HL-60 (cell line): ENCODE data around the gene SP100.

Experiments
- POLR2AphosphoS5 ChIP-seq: IDR thresholded peaks from 2 replicates; pipeline ENCODE4 v1.6.1; 2012; ENCODE audit warnings: low read depth
- REST ChIP-seq: IDR thresholded peaks from 2 replicates; pipeline ENCODE4 v1.6.1; 2012; ENCODE audit warnings: low read depth; ENCODE audit not compliant: insufficient replicate concordance
- TF ChIP-seq, protein P1 (sequence below): IDR thresholded peaks from one replicate; pipeline ENCODE4 v1.5.1; 2011; ENCODE audit warnings: low read length, control low read depth, inconsistent platforms; ENCODE audit not compliant: insufficient read depth

- no peak for TF ChIP-seq POLR2AphosphoS5
- TF ChIP-seq, protein P1, sequence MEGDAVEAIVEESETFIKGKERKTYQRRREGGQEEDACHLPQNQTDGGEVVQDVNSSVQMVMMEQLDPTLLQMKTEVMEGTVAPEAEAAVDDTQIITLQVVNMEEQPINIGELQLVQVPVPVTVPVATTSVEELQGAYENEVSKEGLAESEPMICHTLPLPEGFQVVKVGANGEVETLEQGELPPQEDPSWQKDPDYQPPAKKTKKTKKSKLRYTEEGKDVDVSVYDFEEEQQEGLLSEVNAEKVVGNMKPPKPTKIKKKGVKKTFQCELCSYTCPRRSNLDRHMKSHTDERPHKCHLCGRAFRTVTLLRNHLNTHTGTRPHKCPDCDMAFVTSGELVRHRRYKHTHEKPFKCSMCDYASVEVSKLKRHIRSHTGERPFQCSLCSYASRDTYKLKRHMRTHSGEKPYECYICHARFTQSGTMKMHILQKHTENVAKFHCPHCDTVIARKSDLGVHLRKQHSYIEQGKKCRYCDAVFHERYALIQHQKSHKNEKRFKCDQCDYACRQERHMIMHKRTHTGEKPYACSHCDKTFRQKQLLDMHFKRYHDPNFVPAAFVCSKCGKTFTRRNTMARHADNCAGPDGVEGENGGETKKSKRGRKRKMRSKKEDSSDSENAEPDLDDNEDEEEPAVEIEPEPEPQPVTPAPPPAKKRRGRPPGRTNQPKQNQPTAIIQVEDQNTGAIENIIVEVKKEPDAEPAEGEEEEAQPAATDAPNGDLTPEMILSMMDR, result no peak
- TF ChIP-seq REST, result no peak
These were observed 9.4 kb downstream of the SP100 start for GRCh38 chr2:230425377-230425776.
